Activated CD8-positive, alpha-beta memory T cell treated with anti-CD3 and anti-CD28 coated beads, Interleukin-2, amount 50 U/mL, for 48 hours (primary cell): ENCODE data around the gene ATRNL1.
"Not testable (repeated sequence)": the region's sequence is repeated elsewhere in the genome, so short reads cannot be mapped to it uniquely, and the experiment has no call there.

ENCODE experiments used
- DNase-seq: peaks from one replicate; pipeline ENCODE4 v3.0.0-alpha.2; 2020

ATRNL1 gene

DNA sequence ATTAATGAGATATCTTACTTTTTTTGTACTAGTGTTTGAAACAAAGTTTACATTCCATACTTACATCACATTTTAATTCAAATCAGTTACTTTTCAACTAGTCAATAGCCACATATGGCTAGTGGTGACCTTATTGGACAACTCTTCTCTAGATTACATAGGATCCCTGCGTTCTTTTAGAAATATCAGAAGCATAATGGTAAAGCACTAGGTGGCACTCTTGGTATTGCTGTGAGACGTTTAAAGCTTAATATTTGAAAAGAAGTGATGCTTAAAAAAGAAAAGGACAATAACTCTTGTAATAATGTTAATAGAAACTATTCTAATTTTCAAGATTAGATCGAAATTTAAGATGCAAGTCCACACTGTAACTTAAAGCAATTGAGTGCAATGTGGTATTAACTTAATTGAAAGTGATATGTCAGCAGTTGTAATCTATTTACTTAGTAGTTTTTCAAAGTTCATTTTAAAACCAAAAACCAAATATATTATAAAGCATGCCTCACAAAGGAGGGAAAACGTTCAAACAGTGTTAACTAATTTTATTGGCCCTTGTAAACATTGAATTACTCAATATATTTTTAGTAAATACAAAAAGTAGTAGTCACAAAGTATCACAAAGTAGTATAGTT lies 339.1 kb downstream of the ATRNL1 start:
- no peak for DNase-seq

DNA sequence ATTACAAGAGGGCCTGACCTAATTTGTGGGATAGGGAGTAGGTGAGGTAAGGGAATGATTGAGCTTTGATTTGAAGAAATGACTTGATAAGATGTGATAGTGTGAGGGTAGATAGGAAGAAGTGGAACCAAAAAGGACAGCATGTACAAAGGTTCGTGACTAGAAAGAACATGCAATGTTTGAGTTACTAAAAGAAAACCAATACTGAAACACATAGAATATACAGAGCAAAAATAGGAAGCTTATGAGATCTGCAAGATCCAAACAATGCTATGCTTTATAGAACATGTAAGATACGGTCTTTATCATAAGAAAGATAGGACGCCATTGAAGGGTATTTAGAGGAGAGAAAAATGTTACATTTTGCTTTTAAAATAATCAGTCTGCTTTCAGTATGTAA lies 343.8 kb downstream of the ATRNL1 start:
- no peak for DNase-seq

DNA sequence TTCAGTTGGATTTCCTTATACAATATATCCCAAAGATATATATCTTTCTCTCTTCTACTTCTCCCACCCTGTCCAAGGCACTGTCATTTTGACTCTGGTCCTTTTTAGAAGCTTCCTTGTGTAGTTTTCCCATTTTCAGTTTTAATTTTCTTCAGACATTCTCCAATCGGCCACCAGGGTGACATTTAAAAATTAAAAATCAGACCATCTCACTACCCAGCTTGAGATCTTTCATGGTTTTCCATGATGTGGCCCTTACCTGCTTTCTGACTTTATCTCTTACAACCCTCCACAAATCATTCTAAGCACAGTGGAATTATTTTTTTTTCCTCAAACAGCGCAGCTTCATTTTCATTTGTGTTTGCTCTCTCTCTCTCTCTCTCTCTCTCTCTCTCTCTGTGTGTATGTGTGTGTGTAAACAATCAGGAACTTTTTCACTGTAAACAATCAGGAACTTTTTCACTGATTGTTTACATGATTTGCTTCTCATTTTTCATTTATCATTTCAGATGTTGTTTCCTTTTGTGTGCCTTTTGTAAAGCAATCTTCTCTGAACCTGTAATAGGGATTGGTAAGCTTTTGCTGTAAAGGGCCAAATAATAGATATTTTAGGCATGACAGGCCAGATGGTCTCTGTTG lies 348.9 kb downstream of the ATRNL1 start:
- no peak for DNase-seq

DNA sequence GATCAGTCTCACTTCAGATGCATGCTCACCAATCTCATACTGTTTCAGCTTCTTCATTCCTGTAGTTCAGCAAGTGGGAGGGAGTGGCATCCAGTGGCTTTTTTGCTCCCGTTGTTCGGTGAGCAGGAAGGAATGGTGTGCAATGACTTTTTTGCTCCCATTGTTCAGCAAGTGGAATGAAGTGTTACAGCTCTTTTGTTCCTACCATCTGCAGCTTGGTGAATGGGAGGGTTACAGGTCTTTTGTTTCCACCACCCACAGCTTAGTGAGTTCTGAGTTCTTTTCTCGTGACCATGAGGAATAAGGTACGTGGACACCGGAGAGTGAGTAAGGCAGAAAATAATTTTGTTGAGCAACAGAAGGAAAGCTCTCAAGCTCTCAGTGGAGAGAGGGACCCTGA lies 363.6 kb downstream of the ATRNL1 start:
- DNase-seq, result no peak

DNA sequence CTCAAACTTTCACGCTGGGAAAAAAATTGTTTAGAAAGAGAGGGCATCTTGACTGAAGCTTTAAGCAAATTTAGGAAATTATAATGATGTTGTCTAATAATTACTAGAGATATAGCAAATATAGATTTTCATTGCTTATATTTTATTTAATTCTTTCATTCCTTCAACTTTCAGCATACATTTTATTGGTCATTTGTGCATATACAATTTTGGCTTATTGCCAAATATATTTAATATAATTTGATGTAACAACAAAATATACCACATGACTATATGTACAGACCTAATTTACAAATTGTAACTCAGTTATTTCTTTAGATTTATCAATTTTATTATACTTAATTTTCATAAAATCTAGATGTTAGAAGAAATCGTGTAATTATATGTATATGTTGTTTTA lies 390.1 kb downstream of the ATRNL1 start:
- DNase-seq, result no peak

DNA sequence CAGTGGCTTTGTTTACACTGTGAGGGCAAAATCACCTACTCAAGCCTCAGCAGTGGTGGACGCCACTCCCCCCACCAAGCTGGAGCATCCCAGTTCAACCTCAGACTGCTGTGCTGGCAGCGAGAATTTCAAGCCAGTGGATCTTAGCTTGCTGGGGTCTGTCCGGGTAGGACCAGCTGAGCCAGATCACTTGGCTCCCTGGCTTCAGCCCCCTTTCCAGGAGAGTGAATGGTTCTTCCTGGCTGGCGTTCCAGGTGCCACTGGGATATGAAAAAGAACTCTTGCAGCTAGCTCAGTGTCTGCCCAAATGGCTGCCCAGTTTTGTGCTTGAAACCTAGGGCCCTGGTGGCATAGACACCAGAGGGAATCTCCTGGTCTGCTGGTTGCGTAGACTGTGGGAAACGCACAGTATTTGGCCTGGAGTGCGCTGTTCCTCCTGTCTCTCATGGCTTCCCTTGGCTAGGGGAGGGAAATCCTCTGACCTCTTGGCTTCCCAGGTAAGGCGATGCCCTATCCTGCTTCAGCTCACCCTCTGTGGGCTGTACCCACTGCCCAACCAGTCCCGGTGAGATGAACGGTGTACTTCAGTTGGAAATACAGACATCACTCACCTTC lies 398.5 kb downstream of the ATRNL1 start:
- DNase-seq, result no peak

DNA sequence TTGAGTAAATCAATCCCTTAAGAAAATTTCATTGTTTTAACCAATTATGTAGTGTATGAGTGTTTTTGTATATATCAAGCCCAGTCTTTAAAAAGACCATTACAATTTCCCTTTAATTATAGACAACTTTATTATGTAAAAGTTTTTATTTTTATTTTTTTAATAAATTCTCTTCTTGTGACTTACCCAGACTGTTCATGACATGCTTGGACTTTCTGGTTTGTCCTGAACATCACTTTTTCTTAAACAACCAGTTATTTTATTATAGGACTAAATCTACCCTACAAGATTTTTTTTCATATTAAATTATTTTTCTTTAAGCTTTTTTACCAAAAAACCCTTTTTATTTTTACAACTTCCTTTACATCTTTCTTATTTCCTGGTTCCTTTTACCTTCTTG lies 410.4 kb downstream of the ATRNL1 start:
- no peak for DNase-seq

DNA sequence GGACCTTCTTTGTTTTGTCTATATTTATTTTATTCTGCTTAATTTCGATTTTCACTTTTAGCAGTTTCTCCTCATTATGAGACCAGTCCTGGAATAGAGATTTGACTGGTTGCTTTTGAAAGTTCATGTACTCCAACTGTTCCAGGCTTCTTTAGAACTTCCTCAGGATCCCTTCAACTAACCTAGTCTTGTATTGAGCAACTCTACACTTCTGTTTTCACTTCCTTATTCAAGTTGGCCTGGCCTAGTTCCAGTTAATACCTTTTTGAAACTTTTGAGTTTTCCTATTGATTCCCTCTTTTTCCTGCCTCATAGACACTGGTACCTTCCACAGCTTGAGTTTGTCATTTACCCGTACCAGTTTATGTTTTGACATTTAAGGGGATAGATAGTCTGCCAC lies 421.7 kb downstream of the ATRNL1 start:
- no peak for DNase-seq

DNA sequence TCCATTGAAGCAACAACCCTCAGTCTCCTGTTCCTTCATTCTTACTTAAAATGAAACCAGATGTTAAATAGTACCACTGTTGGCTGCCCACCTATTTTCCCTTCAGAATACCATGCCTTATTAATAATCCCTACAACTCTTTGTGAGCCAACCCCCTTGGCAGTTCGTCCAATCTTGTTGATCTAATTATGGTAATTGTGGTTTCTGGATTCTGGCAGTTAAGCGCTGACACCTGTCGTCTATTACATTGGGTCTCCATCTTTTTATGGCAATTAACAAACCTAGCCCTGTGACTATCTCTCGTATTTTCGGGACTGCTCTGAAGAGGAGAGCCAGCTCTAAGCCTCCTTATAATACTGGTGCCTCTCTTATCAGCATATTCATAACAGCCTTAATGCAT lies 432.0 kb downstream of the ATRNL1 start:
- no peak for DNase-seq

DNA sequence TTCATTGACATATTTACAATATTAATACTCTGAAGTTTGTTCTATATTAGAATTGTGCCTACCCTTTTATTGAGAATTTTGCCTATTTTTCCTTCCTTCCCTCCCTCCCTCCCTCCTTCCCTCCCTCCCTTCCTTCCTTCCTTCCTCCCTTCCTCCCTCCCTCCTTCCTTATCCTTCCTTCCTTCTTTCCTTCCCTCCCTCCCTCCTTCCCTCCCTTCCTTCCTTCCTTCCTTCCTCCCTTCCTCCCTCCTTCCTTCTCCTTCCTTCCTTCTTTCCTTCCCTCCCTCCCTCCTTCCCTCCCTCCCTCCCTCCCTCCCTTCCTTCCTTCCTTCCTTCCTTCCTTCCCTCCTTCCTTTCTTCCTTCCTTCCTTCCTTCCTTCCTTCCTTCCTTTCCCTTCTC lies 434.5 kb downstream of the ATRNL1 start:
- not testable (repeated sequence) for DNase-seq

DNA sequence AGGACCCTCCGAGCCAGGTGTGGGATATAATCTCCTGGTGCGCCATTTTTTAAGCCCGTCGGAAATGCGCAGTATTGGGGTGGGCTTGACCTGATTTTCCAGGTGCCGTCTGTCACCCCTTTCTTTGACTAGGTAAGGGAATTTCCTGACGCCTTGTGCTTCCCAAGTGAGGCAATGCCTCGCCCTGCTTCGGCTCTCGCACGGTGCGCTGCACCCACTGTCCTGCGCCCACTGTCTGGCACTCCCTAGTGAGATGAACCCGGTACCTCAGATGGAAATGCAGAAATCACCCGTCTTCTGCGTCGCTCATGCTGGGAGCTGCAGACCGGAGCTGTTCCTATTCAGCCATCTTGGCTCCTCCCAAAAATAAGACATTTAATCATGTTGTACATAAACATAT lies 443.2 kb downstream of the ATRNL1 start:
- not testable (repeated sequence) for DNase-seq

DNA sequence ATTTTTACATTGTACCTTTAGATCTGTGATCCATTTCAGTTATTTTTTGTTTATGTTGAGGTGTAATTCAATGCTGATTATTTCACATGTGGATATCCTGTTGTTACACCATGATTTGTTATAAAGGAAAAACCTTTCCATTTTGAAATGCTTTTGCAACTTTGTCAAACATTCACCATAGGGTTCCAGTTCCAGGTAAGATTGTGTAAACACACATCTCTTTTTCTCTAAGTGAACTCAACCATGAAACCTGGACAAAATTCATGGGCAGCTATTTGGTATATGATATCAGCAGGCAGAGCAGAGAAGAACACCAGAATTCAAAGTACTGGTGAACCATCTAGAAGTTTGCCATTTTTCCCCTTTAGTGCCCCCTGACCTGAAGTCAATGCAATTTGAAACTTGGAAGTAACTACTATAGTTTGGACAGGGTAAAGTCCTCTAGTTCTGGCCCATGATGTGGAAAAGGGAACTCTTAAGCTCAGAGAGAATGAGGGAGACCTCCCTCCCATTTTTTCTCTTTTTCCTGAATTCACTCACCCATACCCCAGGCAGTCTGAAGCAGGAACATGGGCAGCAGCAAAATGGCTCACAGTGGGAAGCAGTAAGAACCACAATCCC lies 446.1 kb downstream of the ATRNL1 start:
- no peak for DNase-seq

DNA sequence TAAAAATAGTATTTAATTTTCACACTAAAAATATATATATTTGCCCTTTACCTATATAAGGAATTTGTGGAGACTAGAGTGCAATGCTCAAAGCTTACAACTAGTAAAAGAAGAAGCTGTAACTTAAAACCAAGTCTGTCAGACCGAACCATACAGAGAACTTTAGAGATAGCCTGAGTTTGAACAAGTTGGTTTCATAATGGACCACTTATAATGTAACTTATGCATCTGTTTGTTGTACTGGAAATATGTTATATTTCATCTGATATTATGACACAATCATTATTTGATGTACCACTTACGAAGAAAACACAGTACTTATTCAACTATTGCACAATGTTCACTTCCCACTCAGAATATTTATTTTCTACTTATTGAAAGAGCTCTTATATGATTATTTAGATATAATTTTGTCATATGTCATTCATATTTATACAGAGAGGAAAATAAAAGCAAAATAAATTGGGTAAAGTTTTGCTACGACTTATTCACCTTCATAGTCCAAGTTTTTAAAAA lies 462.8 kb downstream of the ATRNL1 start:
- DNase-seq, result no peak

DNA sequence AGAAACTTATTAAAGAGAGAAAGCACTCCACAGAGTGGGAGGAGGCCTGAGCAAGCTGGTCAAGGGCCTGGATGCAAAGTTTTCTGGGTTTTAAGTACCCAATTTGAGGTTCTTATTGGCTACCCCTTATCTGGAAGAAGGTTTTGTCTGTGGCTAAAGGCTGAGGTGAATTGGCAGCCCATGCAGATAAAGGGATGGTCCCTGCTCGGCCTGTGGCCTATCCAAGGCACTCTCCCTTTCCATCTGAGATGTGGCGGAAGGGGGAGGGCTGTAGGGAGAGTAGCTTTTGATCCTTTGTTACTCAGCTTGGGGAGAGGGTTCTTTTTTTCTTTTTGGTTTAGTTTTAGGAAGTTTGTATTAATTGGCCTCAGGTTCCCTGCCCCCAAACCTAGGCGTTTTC lies 465.1 kb downstream of the ATRNL1 start:
- DNase-seq, result no peak

DNA sequence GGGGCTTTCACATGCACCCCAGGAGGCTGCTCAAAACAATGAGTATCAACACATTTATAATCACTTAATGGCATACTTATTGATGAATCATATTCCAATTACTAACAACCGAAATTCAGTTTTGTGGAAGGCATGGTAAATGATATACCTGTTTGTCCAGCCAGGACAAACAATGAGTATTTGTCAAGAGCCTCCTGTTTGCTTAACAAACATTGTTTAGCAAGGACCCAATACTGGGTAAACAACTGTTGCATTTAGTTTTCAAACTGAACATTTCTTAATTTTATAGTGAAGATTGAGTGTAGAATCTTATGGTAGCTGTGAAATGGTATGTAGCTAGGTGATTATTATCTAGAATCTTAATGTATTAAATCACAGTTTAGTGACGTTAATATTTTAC lies 473.7 kb downstream of the ATRNL1 start:
- DNase-seq, result no peak

DNA sequence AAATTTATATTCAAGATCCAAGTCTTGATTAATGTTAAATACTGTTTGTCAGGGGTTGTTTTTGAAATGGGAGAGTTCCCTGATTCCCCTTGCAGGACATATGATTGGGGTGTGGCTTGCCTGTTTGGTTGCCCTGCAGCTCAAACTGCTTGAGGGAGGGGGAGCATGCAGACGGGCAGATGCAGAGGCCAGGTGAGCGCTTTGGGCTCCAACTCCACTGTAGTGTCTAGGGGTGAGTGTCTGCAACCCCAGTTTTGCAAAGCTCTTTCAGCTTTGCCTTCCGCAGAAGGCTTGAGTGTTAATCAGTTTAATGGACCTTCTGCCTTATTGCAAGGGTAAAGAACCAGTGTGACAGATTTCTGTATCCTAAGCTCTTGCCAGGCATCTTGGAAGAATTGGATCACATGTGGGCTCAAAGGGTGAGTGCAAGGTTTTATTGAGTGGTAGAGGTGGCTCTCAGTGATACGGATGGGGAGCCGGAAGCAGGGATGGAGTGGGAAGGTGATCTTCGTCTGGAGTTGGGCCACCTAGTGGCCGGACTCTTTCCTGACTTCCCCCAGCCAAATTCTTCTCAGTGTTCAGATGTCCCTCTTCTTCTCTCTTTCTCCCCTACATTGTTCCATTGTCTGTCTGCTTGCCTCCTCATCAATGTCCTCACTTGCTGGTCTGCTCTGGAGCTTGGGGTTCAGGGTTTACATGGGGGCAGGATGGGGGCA lies 479.7 kb downstream of the ATRNL1 start:
- no peak for DNase-seq

DNA sequence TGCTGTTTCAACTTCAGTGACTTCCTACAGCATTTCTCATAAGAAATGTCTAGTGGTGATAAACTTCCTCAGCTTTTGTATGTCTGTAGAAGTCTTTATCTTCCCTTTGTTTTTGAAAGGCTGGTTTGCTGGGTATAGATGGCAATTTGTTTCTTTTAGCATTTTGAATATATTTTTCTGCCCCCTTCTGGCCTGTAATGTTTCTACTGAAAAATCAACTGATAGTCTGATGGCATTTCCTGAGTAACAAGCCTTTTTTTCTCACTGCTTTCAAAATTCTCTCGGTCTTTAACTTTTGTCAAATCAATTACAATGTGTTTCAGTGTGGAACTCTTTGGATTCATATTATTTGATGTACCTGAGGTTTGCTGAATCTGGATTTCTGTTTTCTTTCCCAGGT lies 487.1 kb downstream of the ATRNL1 start:
- DNase-seq, result no peak

DNA sequence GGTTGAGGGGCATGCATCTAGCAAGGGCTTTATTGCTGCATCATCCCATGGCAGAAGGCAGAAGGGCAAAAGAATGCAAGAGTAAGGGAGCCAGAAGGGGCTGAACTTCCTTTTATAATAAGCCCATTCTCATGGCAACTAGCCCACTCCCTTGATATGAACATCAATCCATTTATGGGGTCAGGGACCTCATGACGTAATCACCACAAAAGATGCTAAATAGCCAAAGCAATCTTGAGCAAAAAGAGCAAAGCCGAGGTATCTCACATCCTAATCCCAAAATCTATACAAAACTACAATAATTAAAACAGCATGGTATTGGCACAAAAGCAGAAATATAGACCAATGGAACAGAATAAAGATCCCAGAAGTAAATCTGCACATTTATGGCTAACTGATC lies 499.9 kb downstream of the ATRNL1 start:
- DNase-seq, result no peak

DNA sequence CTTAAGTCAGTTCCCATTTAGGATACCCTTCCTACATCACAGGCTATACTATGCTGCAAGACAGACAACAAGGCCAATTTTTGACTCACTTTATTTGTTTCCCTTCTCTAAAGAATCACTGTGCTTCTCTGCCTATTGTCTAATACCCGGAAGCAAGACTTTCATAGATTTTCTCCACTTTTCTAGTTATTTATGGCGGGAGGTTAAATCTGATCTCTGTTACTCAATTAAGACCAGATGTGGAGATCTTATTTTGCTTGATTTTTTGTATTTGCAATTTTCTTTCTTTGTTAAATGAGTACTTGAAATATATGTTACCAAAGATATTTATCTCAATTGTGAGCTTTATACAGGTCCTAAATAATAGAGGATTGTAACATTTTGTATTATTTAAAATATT lies 511.5 kb downstream of the ATRNL1 start:
- DNase-seq, result no peak

DNA sequence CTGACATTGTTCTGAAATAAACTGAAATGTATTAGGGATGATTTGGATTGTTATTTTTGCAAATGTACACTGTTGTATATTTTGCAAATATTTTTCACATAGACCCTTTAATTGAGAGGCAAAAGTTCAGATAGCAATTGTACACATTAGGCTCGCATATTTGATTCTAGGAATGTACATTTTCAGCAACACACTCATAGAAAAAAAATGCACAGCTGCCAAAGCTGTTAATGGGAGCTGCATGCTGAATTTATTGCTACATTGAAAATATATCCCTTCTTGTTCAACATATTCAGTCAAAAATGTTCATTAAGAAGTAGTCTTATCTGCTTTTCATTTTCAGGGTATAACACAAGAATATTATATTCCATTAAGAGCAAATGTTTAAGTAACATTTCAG lies 512.9 kb downstream of the ATRNL1 start:
- DNase-seq, result no peak

DNA sequence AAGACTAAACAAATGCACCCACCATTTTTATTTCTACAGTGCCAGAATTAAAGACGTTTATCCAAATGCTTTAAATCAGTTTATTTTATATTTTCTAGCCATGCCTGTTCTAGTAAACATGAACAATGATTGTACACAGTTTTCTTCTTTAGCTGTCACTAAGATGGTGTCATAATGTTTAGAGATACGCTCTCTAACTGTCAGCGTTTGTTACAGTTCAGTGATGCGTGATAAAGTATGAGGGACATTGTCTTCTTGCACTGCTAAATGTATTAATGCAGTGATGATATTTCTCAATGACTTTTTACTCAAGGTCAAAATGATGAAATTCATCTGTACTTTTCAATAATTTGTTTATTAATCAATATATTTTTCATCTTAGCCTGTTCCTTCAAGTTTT lies 513.6 kb downstream of the ATRNL1 start:
- DNase-seq, result no peak

DNA sequence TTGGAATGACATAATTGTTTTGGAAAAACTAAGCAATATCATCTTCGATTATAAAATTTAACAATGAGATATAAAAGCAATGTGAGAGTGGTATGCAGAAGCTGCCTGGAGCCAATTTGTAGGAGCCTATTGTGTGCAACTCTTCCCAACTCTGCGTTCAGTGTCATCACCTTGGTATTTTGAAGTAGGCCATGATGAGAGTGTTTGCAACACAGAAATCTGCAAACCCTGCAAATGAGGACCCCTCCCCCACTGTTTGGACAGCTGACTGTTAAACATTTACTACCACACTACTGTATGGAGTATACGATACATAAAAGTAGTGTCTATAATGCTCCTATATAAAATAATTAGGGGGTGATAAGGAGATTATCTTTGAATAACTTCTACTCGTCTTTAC lies 531.3 kb downstream of the ATRNL1 start:
- no peak for DNase-seq

DNA sequence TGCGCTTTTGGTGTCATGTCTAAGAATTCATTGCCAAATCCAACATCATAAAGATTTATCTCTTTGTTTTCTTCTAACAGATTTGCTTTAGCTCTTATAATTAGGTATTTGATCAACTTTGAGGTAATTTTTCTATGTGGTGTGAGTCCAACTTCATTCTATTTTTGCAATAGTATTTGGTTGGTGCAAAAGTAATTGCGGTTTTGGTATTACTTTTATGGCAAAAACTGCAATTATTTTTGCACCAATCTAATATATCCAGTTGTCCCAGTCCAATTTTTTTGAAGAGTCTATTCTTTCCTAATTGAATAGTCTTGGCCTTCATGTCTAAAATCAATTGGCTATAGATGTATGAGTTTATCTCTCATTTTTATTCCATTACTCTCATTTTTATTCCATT lies 535.5 kb downstream of the ATRNL1 start:
- DNase-seq, result no peak
